Neural progenitor cell (in vitro differentiated cells): ENCODE results near the gene ZFPM1. TPM values are rescaled to one million over a fixed set of nuclear protein-coding genes. Genes with fewer than 3 reads are reported as not detected.

Experiments used
- DNase-seq: peaks from one replicate; pipeline ENCODE4 v3.0.0-alpha.2; 2016; ENCODE audit warnings: low spot score
- H2AFZ ChIP-seq: fragments of 200-600 bp; sonication (generic); replicated peaks from 2 replicates; pipeline ENCODE4 v1.6.1; 2016; ENCODE audit warnings: antibody characterized with exemption
- H3F3A ChIP-seq: fragments of 200-600 bp; sonication (generic); 2 replicates; pipeline ENCODE4 v1.6.1; 2016; ENCODE audit warnings: antibody characterized with exemption, low read depth
- H3K27ac ChIP-seq: fragments of 200-600 bp; sonication (generic); 2 replicates; pipeline ENCODE4 v1.5.1; 2016; ENCODE audit warnings: mild to moderate bottlenecking
- H3K27me3 ChIP-seq: fragments of 200-600 bp; sonication (generic); 2 replicates; pipeline ENCODE4 v1.6.1; 2016; ENCODE audit warnings: mild to moderate bottlenecking, moderate library complexity
- H3K36me3 ChIP-seq: fragments of 200-600 bp; sonication (generic); 2 replicates; pipeline ENCODE4 v1.5.1; 2016
- H3K4me1 ChIP-seq: fragments of 200-600 bp; sonication (generic); 2 replicates; pipeline ENCODE4 v1.6.1; 2016; ENCODE audit warnings: mixed run types
- H3K4me2 ChIP-seq: fragments of 200-600 bp; sonication (generic); 2 replicates; pipeline ENCODE4 v1.6.1; 2016
- H3K4me3 ChIP-seq: fragments of 200-600 bp; sonication (generic); 2 replicates; pipeline ENCODE4 v1.5.1; 2016
- H3K79me2 ChIP-seq: fragments of 200-600 bp; sonication (generic); 2 replicates; pipeline ENCODE4 v1.6.1; 2016; ENCODE audit warnings: low read depth
- H3K9ac ChIP-seq: fragments of 200-600 bp; sonication (generic); 2 replicates; pipeline ENCODE4 v1.6.1; 2016
- H3K9me3 ChIP-seq: fragments of 200-600 bp; sonication (generic); 2 replicates; pipeline ENCODE4 v1.5.1; 2016; ENCODE audit warnings: low read depth
- H4K20me1 ChIP-seq: fragments of 200-600 bp; sonication (generic); 2 replicates; pipeline ENCODE4 v1.6.1; 2016; ENCODE audit warnings: low read depth
- H3K27ac Mint-ChIP-seq: 3 replicates; pipeline ENCODE4 v1.8.0; 2021; ENCODE audit warnings: mixed read lengths
- H3K27me3 Mint-ChIP-seq: 2 replicates; pipeline ENCODE4 v1.8.0; 2022; ENCODE audit warnings: low read depth, mild to moderate bottlenecking, inconsistent platforms, moderate library complexity, mixed read lengths; ENCODE audit not compliant: insufficient read depth
- H3K36me3 Mint-ChIP-seq: 3 replicates; pipeline ENCODE4 v1.8.0; 2021; ENCODE audit warnings: mixed read lengths
- H3K4me1 Mint-ChIP-seq: 3 replicates; pipeline ENCODE4 v1.8.0; 2021; ENCODE audit warnings: mixed read lengths
- H3K4me3 Mint-ChIP-seq: 3 replicates; pipeline ENCODE4 v1.8.0; 2021; ENCODE audit warnings: mild to moderate bottlenecking, moderate library complexity, mixed read lengths
- H3K9me3 Mint-ChIP-seq: 3 replicates; pipeline ENCODE4 v1.8.0; 2020; ENCODE audit warnings: mixed read lengths
- EZH2 ChIP-seq: fragments of 200-600 bp; sonication (generic); IDR thresholded peaks from 2 replicates; pipeline ENCODE4 v1.6.1; 2017; ENCODE audit warnings: antibody characterized with exemption, mild to moderate bottlenecking, moderate library complexity
- EZH2phosphoT487 ChIP-seq: fragments of 200-600 bp; sonication (generic); IDR thresholded peaks from 2 replicates; pipeline ENCODE4 v1.6.1; 2017; ENCODE audit warnings: antibody characterized with exemption
- total RNA-seq: library from RNA; depleted of rRNA; stranded (reverse); fragments of >200 nt; gene quantifications from 2 replicates; pipeline ENCODE4 v1.2.3, GENCODE V29; 2015; ENCODE audit warnings: low replicate concordance
- TF ChIP-seq, protein P1 (sequence below): fragments of 200-600 bp; sonication (generic); IDR thresholded peaks from 2 replicates; pipeline ENCODE4 v1.5.1; 2017; ENCODE audit warnings: antibody characterized with exemption, mild to moderate bottlenecking

ZFPM1 gene
- total RNA-seq, 1 donor from 2014 or later: 0.36 TPM

DNA sequence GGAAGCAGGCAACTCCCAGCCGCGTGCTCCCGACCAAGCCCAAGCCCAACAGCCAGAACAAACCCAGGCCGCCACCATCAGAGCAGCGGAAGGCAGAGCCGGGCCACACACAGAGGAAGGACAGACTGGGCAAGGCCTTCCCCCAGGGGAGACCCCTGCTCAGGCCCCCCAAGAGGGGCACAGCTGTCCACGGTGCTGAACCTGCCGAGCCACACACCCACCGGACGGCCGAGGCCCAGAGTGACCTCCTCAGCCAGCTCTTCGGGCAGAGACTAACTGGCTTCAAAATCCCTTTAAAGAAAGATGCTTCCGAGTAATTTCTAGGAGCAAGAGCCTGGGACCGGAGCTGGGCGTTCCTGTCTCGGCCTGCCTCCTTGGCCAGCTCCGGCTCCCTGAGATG, 14.1 kb upstream of the ZFPM1 start:
- no peaks in the 10 kb centered on the region for H4K20me1 ChIP-seq
- H3K9ac ChIP-seq: no peak overlapping the region
- no peaks in the 10 kb centered on the region for H3K36me3 Mint-ChIP-seq
- peaks cover 4% of the 10 kb centered on the region for H3K4me1 Mint-ChIP-seq
- peaks cover 8% of the 10 kb centered on the region for H3K27me3 ChIP-seq
- no peak overlapping the region for H3K4me3 Mint-ChIP-seq
- no peak overlapping the region for H3K27ac Mint-ChIP-seq
- peaks cover 9% of the 10 kb centered on the region for H3K27me3 Mint-ChIP-seq
- no peak for DNase-seq
- no peak overlapping the region for H2AFZ ChIP-seq
- H3K4me2 ChIP-seq: no peak overlapping the region
- H3K27ac ChIP-seq: no peak overlapping the region
- H3K36me3 ChIP-seq: no peaks in the 10 kb centered on the region
- TF ChIP-seq EZH2phosphoT487 (no peak), EZH2 (no peak)
- TF ChIP-seq, protein P1, sequence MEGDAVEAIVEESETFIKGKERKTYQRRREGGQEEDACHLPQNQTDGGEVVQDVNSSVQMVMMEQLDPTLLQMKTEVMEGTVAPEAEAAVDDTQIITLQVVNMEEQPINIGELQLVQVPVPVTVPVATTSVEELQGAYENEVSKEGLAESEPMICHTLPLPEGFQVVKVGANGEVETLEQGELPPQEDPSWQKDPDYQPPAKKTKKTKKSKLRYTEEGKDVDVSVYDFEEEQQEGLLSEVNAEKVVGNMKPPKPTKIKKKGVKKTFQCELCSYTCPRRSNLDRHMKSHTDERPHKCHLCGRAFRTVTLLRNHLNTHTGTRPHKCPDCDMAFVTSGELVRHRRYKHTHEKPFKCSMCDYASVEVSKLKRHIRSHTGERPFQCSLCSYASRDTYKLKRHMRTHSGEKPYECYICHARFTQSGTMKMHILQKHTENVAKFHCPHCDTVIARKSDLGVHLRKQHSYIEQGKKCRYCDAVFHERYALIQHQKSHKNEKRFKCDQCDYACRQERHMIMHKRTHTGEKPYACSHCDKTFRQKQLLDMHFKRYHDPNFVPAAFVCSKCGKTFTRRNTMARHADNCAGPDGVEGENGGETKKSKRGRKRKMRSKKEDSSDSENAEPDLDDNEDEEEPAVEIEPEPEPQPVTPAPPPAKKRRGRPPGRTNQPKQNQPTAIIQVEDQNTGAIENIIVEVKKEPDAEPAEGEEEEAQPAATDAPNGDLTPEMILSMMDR: no peak
- H3K9me3 Mint-ChIP-seq: no peaks in the 10 kb centered on the region
- H3K4me3 ChIP-seq: no peak overlapping the region
- no peaks in the 10 kb centered on the region for H3K9me3 ChIP-seq
- no peaks in the 10 kb centered on the region for H3F3A ChIP-seq
- peaks cover 10% of the 10 kb centered on the region for H3K4me1 ChIP-seq
- no peaks in the 10 kb centered on the region for H3K79me2 ChIP-seq

DNA sequence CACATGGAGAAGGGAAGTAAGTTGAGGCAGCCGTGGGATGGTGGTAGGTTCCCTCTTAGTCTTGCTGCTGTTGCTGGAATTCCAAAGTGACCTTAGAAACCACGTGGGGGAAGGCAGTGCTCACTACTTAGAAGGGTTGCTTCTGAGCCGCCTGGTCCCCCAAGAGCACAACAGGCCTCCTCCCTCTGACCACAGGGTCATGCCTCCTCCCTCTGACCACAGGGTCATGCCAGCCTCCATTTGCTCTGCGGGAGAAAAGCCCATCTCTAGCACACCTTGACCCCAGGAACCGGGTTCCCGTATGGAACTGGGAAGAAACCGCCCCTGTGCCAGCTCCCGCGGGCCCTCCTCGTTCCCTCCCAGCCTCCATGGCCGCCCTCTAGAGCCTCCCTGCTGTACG, 13.4 kb upstream of the ZFPM1 start:
- H3K4me3 Mint-ChIP-seq: no peak overlapping the region
- H3K27ac Mint-ChIP-seq: no peak overlapping the region
- peaks cover 9% of the 10 kb centered on the region for H3K27me3 Mint-ChIP-seq
- H2AFZ ChIP-seq: no peak overlapping the region
- H3K9me3 Mint-ChIP-seq: no peaks in the 10 kb centered on the region
- no peaks in the 10 kb centered on the region for H3K36me3 Mint-ChIP-seq
- no peak for DNase-seq
- no peak for TF ChIP-seq EZH2
- TF ChIP-seq EZH2phosphoT487: no peak
- TF ChIP-seq, protein P1: no peak
- no peaks in the 10 kb centered on the region for H4K20me1 ChIP-seq
- H3K4me3 ChIP-seq: no peak overlapping the region
- H3F3A ChIP-seq: no peaks in the 10 kb centered on the region
- no peak overlapping the region for H3K4me2 ChIP-seq
- H3K36me3 ChIP-seq: no peaks in the 10 kb centered on the region
- H3K79me2 ChIP-seq: no peaks in the 10 kb centered on the region
- peaks cover 8% of the 10 kb centered on the region for H3K27me3 ChIP-seq
- H3K27ac ChIP-seq: no peak overlapping the region
- no peaks in the 10 kb centered on the region for H3K9me3 ChIP-seq
- peaks cover 4% of the 10 kb centered on the region for H3K4me1 Mint-ChIP-seq
- no peak overlapping the region for H3K9ac ChIP-seq
- H3K4me1 ChIP-seq: peaks cover 10% of the 10 kb centered on the region

DNA sequence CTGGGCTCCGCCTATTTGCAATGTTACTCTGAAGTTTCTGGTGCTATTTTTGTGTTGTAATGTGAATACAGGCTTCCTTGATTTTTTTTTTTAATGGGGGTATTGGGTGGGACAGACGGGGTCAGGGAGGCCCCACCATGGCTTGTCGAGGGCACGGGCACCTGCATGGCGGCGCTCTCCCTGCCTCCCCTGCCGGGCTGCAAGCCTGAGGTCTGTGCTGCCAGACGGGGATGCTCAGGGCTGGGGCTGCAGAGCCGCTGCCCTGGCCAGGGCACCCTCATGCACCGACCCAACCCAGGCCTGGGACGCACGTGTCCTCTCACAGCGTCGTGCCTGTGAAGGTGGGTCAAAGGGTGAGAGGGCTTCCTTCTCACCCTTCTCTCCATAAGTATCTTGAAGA, 13.0 kb upstream of the ZFPM1 start:
- H3K27ac Mint-ChIP-seq: no peak overlapping the region
- H3K36me3 ChIP-seq: no peaks in the 10 kb centered on the region
- DNase-seq: no peak

More for the DNA sequence above, 13.0 kb upstream of the ZFPM1 start:
- no peak overlapping the region for H2AFZ ChIP-seq
- no peaks in the 10 kb centered on the region for H3F3A ChIP-seq
- no peaks in the 10 kb centered on the region for H3K79me2 ChIP-seq
- H3K27ac ChIP-seq: no peak overlapping the region
- Mint-ChIP-seq H3K4me1 (peaks cover 4% of the 10 kb centered on the region), H3K36me3 (no peaks in the 10 kb centered on the region), H3K4me3 (no peak overlapping the region), H3K27me3 (peaks cover 9% of the 10 kb centered on the region), H3K9me3 (no peaks in the 10 kb centered on the region)
- H4K20me1 ChIP-seq: no peaks in the 10 kb centered on the region
- no peak overlapping the region for H3K4me2 ChIP-seq
- H3K27me3 ChIP-seq: peaks cover 8% of the 10 kb centered on the region
- H3K4me3 ChIP-seq: no peak overlapping the region
- H3K4me1 ChIP-seq: peaks cover 10% of the 10 kb centered on the region
- TF ChIP-seq EZH2: no peak
- no peak for TF ChIP-seq EZH2phosphoT487
- TF ChIP-seq, protein P1: no peak
- no peaks in the 10 kb centered on the region for H3K9me3 ChIP-seq
- no peak overlapping the region for H3K9ac ChIP-seq
